GM18873 (cell line): ENCODE results near the gene SLX9.

Experiments
- ATAC-seq: cut with Tn5 transposase; IDR thresholded peaks from one replicate; pipeline ENCODE4 v1.9.1; 2021; ENCODE audit warnings: mild to moderate bottlenecking, moderate library complexity, moderate number of reproducible peaks; ENCODE audit not compliant: unreplicated experiment, low FRiP score

Gene SLX9

DNA sequence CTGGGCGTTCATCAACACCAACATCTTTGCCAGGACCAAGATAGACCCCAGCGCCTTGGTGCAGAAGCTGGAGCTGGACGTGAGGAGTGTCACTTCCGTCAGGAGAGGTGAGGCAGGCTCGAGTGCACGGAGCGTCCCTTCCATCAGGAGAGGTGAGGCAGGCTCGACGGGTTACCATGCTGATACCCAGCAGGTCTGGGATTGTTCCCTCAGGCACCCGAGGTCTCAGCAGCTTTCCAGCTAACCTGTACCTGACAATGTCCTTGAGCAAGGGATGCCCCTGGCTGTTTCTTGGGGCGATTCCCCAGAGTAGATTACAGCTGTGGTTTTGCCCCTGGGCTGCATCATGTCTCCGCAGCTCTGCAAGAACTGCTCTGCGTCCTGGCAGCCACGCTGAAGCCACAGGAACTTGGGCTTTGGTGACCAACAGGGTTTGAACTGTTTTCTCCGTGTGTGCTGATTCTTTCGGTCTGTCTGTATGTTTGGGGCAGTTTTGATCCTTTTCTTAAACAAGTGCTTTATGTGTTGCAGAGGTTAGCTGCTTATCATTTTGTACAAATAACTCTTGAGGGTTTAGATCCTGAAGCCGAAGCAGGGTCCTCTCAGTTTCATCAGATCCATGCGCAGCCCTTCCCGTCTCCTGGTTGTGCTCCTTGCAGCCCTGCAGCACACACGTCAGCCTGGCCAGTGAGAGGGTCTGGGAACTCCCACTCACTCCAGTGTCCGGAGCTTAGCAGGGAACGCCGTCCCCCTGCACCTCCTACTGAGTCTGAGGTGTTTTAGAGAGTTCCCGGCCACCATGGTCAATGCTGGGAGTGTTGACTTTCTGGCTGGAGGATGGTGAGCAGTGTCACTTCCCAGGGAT lies 4.1 kb downstream of the SLX9 start:
- no peak for ATAC-seq

DNA sequence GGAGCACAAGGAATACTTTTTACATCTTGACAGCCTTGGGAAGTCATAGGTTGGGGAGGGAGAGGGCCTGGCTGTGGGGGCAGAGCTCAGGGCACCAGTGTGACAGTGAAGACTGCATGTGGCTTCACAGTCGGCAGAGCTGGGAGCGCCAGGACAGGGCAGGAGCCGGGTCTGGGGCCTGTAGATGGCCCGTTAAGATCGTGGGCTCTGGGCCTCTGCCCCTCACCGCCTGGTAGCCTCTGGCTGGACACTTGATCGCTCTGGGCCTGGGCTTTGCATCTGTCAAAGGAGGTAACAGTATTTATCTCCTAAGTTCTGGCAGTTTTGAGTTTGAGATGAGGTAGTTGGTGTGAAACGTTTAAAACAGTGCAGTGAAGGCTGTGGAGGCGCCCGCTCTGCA lies 4.8 kb downstream of the SLX9 start:
- no peak for ATAC-seq

DNA sequence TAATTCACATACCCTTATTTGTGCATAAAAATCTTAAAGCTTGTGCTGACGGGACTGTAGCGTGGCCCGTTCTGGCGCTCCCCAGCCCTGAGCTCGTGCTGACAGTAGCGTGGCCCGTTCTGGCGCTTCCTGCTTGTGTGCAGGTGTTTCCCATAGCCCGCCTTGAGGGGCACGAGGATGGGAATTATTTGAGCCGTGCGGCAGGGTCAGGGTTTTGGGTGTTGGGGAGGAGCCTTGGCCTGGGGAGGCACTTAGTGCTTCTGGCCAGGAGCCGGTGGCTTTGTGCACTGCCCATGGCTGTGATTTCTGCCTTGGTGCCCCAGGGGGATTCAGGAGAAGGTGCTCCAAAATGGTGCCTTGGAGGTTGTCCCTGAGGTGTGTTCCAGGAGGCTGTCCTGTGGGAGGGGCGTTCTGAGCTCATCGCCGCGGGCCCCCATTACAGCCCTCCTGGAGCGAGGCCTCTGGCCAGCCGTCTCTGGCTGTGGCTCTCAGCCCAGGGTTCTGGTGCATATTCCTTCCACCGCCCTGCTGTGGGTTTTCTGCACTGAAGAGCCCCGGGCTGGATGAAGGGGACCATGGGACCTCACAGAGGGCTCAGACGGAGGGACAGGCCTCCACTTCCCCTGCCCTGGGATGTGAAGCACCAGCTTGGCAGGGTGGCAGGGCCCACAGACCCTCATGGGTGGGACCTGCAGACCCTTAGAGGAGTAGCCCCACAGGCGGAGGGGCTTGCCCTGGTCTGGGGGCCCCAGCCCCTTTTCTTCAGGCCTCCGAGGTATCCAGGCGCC lies 6.6 kb downstream of the SLX9 start:
- no peak for ATAC-seq

DNA sequence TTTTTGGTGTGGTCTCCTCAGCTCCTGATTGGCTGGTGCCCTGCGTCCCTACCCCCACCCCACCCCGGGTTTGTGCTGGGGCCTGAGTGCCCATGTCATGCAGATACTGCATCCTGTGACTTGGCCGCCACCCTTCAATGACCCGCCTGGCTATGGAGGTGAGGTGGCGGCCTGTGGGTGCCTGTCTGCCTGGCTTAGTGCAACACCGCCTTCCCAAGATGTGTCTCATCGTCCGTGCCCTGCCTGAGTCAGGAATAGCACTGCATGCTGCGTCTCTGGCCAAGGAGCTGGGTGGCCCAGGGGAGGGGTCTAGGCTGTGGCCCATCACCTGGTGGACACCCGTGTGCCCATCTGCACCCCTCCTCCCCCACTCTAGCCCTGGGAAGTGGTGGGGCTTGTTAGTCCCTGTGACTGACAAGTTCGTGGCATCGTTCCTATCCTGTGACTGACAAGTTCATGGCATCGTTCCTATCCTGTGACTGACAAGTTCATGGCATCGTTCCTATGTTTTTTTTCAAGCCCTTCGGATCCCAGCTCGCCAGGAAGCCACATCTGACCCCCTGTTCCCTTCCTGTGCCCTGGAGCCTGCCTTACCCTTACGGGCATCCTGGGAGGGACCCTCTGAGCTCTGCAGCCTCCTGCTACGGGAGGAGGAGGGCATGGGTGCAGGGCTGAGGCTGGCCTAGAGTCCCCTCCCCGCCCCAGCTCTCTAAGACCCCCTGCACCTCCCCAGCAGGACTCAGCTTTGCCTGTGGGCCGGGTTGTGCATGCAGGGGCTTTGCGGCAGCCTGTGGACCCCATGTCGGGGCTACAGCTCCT lies 7.5 kb downstream of the SLX9 start:
- no peak for ATAC-seq

DNA sequence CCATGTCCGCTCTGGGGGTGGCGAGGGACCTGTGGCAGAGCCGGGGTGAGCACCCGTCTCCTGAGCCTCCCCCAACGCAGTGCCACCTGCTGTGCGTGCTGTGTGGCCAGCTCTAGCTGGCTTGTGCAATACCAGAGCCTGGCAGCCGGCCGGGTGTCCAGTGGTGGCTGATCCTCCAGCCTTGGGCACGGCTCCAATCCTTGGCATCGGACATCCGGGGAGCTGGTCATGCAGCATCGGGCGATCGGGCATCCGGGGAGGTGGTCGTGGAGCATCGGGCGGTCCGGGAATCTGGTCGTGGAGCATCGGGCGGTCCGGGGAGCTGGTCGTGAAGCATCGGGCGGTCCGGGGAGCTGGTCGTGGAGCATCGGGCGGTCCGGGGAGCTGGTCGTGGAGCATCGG lies 8.1 kb downstream of the SLX9 start:
- no peak for ATAC-seq

DNA sequence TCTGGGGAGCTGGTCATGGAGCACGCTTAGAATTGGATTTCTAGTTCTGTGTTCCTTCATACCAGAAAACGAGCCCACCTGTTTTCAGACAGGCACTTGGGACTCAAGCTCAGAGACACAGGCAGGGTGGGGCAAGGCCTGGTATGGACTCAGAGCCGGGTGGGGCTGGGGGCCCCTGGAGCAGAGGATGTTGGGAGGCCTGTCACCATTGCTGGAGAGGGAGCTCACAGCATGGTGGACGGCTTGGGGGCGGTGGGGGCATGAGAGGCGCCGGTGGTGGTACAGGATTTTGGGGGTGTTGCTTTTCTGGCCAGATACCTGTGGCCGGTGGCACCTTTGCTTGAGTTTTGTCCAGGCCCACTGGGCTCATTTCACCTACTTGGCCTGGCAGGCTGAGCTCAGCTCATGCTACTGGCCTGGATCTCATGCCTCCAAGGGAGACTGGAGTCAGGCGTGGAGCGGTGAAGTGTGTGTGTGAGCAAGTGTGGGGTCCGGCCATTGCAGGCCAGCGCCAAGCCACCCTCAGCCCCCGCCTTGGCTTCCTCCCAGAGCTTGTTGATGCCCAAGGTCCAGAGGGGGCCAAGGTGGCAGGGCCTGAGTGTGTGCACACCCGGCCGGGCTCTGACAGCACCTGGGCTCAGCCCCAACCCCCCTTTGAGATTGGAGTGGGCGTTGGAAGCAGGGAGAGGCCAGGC lies 8.7 kb downstream of the SLX9 start:
- no peak for ATAC-seq

DNA sequence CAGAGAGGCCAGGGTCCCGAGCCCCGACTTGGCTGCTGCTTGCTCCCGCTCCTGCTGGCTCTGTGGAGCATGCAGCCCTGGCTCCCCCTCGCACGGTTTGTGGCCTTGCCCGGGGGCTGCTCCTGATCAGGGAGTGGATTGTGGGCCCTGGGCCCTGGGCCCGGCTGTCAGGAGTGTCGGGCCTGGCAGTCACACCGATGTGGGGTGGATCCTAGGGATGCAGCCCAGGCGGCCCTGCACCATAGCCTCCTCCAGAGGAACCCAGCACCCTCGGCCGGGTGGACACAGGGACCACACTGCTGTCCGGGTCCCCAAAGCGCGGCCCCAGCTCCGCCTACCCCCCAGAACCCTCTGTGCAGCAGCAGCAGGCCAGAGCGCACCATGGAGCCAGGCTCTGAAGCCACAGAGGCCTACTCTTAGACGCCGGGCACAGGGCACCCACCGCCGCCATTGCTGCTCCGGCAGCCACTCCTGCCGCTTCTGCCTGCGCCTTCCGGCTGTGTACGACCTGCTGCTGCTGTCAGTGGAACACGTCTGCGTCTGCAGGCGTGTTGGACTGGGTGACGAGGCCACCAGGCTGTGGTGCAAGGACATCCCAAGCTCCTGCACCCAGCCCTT lies 9.4 kb downstream of the SLX9 start:
- ATAC-seq: no peak

DNA sequence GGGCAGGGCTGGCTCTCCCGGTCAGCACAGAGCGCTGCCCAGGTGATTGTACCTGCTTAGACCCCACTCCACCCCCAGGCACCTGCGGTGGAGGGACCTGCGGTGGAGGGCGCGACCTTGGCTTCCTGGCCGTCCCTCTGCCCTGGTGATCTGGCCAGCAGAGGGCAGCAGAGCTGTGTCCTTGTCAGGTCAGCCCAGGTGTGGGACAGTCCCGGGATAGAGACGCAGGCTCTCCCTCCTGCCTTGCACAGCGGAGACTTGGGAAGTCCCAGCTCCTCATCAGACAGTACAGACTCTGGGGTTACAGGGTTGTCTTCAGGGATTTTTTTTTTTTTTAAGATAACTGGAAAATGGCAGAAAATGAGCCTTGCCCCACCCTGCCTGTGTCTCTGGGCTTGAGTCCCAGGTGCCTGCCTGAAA lies 10.0 kb downstream of the SLX9 start:
- no peak for ATAC-seq

DNA sequence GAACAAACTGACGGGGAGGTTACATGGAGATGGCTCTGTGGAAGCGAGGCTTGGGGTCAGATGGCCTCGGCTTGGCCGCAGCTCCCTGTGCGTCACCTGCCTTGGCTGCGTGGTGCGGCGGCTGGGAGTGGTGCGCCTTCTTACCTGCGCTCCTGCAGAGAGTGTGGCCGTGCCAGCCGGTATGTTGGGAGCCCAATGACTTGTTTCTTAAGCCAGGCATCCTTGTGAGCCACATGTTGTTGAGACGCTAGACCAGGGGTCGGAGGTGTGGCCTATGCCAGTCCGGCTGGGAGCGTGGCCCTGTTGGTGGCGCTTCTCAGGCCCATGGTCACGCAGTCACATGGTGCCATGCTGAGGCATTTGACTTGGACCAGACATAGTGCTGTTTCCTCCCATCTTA lies 10.5 kb downstream of the SLX9 start:
- no peak for ATAC-seq

DNA sequence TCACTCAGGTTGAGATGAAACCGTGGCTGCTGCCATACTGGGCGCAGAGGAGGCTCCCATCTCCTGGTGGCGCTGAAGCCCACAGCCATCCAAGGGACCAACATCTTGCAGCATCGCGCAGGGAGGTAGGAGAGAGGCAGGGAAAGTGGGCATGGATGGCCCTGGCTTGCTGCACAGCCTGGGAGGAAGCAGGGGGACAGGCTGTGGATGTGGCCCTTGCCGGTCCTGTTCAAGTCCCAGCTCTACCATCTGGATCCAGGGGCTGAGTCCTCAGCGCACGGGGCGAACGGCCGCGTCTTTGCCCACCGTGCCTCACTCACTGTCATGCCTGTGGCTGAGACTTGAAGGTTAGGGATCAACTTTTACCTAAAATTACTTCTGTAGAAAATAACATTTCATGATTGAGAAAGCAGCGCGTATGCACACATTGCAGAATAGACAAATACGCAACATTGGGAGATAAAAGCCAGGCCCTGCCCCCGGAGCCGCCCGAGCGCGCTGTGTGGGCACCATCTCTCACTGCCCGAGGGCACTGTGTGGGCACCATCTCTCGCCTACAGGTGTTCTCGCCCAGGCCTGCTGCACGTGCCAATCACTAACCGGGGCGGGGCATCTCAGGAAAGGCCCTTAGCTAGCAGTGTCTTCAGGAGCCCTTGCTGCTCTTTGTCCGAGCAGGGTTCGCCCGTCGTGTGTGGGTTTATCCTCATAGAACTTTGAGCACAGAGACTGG lies 11.5 kb downstream of the SLX9 start:
- ATAC-seq: no peak

DNA sequence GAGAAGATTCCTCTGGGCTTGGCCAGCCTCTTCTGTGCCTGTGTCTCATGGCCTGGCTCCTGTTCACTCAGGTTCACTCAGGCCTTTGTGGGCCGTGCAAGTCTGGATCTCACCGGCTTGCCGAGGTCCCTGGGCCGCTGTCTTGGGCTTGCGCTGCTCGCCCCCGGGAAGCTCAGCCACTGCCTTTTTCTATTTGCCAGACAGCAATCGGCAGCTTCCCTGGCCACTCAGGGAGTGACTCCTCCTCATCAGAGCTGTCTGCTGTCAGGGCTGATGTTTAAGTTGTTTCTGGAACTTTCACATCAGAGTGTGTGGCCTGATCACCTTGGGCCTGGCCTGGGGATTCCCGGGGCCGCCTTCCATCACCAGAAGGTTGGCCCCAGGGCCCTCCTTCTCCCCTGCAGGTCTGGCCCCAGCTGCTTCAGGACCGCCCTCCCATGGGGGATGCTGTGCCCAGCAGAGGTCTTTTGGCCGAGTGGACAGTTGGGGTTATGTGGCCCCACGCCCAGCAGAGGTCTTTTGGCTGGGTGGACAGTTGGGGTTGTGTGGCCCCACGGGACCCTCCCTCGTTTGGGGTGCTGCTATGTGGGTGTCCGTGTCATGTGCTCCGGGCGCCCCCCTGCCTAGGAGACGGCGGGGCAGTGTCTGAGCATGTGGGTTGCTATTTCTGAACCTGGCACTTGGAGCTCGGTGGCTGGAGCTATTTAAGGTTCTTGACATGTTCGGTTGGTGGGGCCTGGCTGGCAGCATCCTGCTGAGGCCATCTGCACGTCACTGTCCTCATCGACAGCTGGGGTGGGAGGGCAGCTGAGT lies 12.5 kb downstream of the SLX9 start:
- no peak for ATAC-seq

DNA sequence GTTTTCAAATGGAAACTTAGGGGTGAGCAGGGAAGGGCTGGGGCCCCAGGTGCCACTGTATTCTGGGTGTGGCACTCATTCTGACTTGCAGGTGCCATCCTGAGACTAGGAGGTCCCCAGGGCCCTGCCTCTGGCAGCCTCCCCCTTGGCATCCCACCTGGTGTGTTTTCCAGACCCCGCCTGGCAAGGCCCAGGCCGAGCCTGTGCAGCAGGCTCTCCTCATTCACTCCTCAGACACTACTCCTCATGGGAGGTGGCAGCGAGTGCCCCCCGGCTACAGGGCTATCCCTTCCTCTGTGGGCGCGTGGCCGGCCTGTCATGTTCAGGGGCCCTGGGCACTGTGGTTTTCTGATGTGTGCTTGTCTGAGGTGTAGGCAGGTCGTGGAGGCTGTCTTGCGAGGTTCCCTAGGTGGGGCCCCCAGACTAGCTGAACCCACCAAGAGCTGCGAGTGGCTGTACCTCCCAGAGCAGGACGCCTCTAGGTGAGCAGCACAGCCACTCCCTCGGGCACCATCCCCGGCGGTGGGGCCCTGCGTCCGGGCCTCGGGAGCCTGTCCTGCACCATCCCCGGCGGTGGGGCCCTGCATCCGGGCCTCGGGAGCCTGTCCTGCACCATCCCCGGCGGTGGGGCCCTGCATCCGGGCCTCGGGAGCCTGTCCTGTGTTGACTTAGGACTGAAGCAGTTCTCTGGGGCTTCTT lies 13.2 kb downstream of the SLX9 start:
- ATAC-seq: no peak

DNA sequence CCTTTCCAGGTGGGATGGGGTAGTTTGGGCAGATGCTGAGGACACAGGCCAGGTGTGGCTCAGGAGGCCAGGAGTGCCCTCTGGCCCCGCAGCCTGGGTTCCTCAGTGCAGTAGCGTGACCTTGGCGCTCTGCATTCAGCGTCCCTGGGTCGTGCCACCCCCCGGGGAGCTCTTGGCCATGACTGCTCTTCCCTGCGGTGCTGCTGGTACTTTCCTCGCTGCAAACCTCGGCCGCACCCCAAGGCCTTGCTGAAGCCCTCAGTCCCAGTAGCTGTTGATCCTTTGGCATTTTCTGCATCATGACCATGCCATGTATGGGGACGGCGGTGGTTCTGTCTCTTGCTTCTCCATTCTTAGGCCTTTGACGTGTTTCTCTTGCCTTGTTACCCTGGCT lies 13.8 kb downstream of the SLX9 start:
- no peak for ATAC-seq

DNA sequence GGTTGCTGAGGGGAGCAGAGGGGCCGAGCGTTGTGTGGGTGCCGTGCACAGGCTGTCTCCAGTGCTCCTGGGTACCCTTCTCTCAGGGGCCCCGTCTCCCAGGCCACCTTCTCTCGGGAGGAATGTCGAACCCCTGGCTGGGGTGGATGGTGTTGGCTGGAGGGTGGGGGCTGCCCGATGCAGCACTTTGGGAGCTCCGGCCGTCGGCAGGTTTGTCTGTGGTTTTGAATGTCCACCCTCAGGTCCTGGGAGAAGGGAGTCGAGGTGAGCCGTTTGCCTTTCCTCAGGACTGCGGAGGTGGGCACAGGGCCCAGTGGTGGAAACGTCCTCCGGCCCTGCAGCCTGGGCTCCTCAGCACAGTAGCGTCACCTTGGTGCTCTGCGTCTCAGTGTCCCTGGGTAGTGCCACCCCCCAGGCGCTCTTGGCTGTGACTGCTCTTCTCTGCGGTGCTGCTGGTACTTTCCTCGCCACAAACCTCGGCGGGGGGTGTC lies 14.5 kb downstream of the SLX9 start:
- ATAC-seq: no peak

DNA sequence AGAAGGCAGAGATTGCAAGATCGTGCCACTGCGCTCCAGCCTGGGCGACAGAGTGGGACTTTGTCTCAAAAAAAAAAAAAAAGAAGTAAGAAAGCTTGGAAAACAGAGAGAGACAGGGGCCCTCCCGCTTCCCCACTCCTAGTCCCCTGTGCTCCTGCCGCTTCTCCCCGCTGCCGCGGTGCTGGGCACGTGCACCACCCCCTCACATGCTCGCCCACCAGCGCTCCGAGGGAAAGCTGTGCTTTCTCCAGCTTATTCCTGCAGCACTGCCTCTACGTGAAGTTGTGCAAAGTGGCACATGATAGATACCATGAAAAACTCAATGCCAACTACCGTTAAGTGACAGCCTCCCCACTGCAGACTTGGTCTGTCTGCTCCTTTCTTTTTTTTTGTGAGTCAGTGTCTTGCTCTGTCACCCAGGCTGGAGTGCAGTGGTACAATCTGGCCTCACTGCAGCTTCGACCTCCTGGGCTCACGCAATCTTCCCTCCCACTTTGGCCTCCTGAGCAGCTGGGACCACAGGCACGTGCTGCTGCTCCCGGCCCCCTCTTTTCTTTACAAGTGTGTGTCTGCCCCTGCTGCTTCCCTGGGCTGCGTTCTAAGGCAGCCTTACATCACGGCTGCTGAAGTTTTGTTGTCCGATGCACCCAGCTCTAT lies 15.4 kb downstream of the SLX9 start:
- ATAC-seq: no peak

DNA sequence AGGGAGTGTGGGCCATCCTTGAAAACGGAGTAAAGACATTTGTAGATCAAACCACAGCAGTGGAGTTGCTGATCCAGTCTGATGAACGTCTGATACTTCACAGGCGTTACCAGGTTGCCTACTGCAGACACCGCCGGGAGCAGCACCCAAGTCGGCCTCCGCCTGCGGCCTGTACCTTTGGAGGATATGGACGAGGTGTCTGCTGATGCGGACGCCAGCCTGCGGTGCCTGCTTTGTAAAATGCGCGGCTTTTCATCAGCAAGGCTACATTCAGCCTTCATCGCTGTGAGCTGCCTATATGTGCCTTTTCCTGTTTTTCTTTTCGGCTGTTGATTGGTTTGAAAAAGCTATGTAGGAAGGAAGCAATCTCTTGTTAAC lies 16.0 kb downstream of the SLX9 start:
- ATAC-seq: no peak

DNA sequence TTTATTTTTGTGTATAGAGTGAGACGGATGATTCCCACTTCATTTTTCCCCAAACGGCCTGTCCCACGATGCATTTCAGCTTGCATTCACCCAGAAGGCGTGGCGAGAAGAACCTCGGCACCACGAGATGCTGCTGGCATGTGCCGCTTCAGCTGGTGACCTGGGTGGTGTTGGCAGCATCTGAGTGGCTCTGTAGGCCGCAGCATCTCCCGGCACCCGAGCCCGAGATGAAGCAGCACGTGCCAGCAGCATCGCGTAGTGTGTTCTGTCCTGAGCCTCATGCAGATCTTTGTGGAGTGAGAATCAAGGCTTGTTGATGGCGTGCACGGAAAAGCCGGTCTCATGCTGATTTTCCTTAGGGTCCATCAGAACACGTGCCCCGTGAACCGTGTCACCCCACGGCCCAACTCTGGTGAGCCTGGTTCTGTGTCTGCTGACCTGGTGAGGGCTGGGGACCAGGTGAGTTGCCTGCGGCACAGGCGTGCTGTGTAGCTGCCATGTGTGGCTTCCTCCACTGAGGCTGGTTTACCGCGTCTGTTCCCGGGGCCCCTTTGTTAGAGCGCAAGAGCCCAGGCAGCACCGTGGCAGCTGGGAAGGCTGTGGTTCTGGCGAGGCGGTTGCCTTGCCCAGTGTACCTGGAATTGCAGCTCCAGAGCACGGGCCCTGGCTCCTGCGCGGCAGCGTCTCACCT lies 16.7 kb downstream of the SLX9 start:
- no peak for ATAC-seq
